H9 (cell line): Measurements from ENCODE around the gene ZNF865. TPM values are rescaled to one million over a fixed set of nuclear protein-coding genes. Genes with fewer than 3 reads are reported as not detected.
A peak's percentile ranks its signal among the peaks of the same experiment; 100 is the strongest.

Experiments used
- DNase-seq: peaks from one replicate; pipeline ENCODE4 v3.0.0-alpha.2; 2017
- H2AFZ ChIP-seq: one replicate; pipeline ENCODE4 v1.6.1; 2013; ENCODE audit warnings: mild to moderate bottlenecking, low read length, control low read depth, moderate library complexity
- H2AK5ac ChIP-seq: 2 replicates; pipeline ENCODE4 v1.6.1; 2013; ENCODE audit warnings: low read length, control low read depth, mixed read lengths; ENCODE audit not compliant: insufficient read length
- H2BK120ac ChIP-seq: one replicate; pipeline ENCODE4 v1.6.1; 2013; ENCODE audit warnings: low read depth, mild to moderate bottlenecking, low read length, control low read depth, inconsistent platforms; ENCODE audit not compliant: poor library complexity, severe bottlenecking
- H2BK12ac ChIP-seq: 2 replicates; pipeline ENCODE4 v1.6.1; 2013; ENCODE audit warnings: low read length, control low read depth, mixed read lengths, low read depth; ENCODE audit not compliant: insufficient read length
- H2BK15ac ChIP-seq: 2 replicates; pipeline ENCODE4 v1.6.1; 2013; ENCODE audit warnings: low read depth, low read length, control low read depth
- H2BK20ac ChIP-seq: one replicate; pipeline ENCODE4 v1.6.1; 2013; ENCODE audit warnings: low read depth, mild to moderate bottlenecking, low read length, control low read depth, inconsistent platforms; ENCODE audit not compliant: poor library complexity, severe bottlenecking
- H2BK5ac ChIP-seq: 2 replicates; pipeline ENCODE4 v1.6.1; 2013; ENCODE audit warnings: low read length, control low read depth, mixed read lengths; ENCODE audit not compliant: insufficient read length
- H3K14ac ChIP-seq: 2 replicates; pipeline ENCODE4 v1.6.1; 2013; ENCODE audit warnings: low read length, control low read depth; ENCODE audit not compliant: insufficient read depth
- H3K18ac ChIP-seq: 2 replicates; pipeline ENCODE4 v1.6.1; 2013; ENCODE audit warnings: low read depth, mild to moderate bottlenecking, mixed read lengths, low read length, control low read depth; ENCODE audit not compliant: insufficient read length
- H3K23ac ChIP-seq: 2 replicates; pipeline ENCODE4 v1.6.1; 2013; ENCODE audit warnings: low read length, control low read depth, mixed read lengths, low read depth; ENCODE audit not compliant: insufficient read length
- H3K23me2 ChIP-seq: 2 replicates; pipeline ENCODE4 v1.6.1; 2013; ENCODE audit warnings: low read depth, mild to moderate bottlenecking, mixed read lengths, low read length, control low read depth; ENCODE audit not compliant: insufficient read length, poor library complexity, severe bottlenecking
- H3K27ac ChIP-seq: 2 replicates; pipeline ENCODE4 v1.5.1; 2013; ENCODE audit warnings: low read length, control low read depth, mixed read lengths, low read depth; ENCODE audit not compliant: insufficient read length
- H3K27me3 ChIP-seq: 2 replicates; pipeline ENCODE4 v1.6.1; 2013; ENCODE audit warnings: low read length, control low read depth, inconsistent platforms; ENCODE audit not compliant: insufficient read depth
- H3K4ac ChIP-seq: 2 replicates; pipeline ENCODE4 v1.6.1; 2013; ENCODE audit warnings: low read depth, mild to moderate bottlenecking, control low read depth, inconsistent platforms, low read length, moderate library complexity
- H3K4me1 ChIP-seq: 2 replicates; pipeline ENCODE4 v1.6.1; 2013; ENCODE audit warnings: low read length, control low read depth, inconsistent platforms; ENCODE audit not compliant: insufficient read depth
- H3K4me2 ChIP-seq: 2 replicates; pipeline ENCODE4 v1.6.1; 2013; ENCODE audit warnings: low read length, control low read depth, mixed read lengths; ENCODE audit not compliant: insufficient read length, insufficient read depth
- H3K56ac ChIP-seq: 2 replicates; pipeline ENCODE4 v1.6.1; 2013; ENCODE audit warnings: low read depth, mild to moderate bottlenecking, mixed read lengths, low read length, control low read depth; ENCODE audit not compliant: insufficient read length
- H3K79me1 ChIP-seq: 2 replicates; pipeline ENCODE4 v1.6.1; 2013; ENCODE audit warnings: low read depth, mild to moderate bottlenecking, moderate library complexity, low read length, control low read depth, inconsistent platforms; ENCODE audit not compliant: insufficient read depth, poor library complexity, severe bottlenecking
- H3K79me2 ChIP-seq: 2 replicates; pipeline ENCODE4 v1.6.1; 2013; ENCODE audit warnings: low read length, control low read depth, inconsistent platforms; ENCODE audit not compliant: insufficient read depth
- H3K9ac ChIP-seq: 2 replicates; pipeline ENCODE4 v1.6.1; 2013; ENCODE audit warnings: low read length, control low read depth, mixed read lengths; ENCODE audit not compliant: insufficient read length; ENCODE audit errors: extremely low read depth
- H3K9me3 ChIP-seq: one replicate; pipeline ENCODE4 v1.6.1; 2013; ENCODE audit warnings: low read depth, low read length, inconsistent platforms; ENCODE audit not compliant: control insufficient read depth
- H3T11ph ChIP-seq: one replicate; pipeline ENCODE4 v1.6.1; 2013; ENCODE audit warnings: mild to moderate bottlenecking, low read length, control low read depth, inconsistent platforms
- H4K20me1 ChIP-seq: one replicate; pipeline ENCODE4 v1.6.1; 2013; ENCODE audit not compliant: control insufficient read depth, insufficient read length, insufficient read depth
- H4K5ac ChIP-seq: 2 replicates; pipeline ENCODE4 v1.6.1; 2013; ENCODE audit warnings: low read depth, mild to moderate bottlenecking, mixed read lengths, low read length, control low read depth; ENCODE audit not compliant: insufficient read length
- H4K8ac ChIP-seq: replicated peaks from 2 replicates; pipeline ENCODE4 v1.6.1; 2013; ENCODE audit warnings: low read length, control low read depth, mixed read lengths, low read depth; ENCODE audit not compliant: insufficient read length
- H4K91ac ChIP-seq: 2 replicates; pipeline ENCODE4 v1.6.1; 2013; ENCODE audit warnings: low read depth, mild to moderate bottlenecking, moderate library complexity, mixed read lengths, low read length, control low read depth; ENCODE audit not compliant: insufficient read length
- H3K27ac Mint-ChIP-seq, 3 experiments: 2 replicates in 2 of 3; 3 replicates in 1 of 3; pipeline ENCODE4 v1.8.0; 2020 to 2021; ENCODE audit warnings: mixed read lengths in 3 of 3, mild to moderate bottlenecking in 1 of 3, moderate library complexity in 1 of 3
- H3K27me3 Mint-ChIP-seq: 2 replicates; pipeline ENCODE4 v1.8.0; 2021; ENCODE audit warnings: low read depth, mild to moderate bottlenecking, moderate library complexity, mixed read lengths
- H3K36me3 Mint-ChIP-seq, 3 experiments: 2 replicates in 2 of 3; 3 replicates in 1 of 3; pipeline ENCODE4 v1.8.0; 2020 to 2021; ENCODE audit warnings: low read depth in 3 of 3, mixed read lengths in 3 of 3; ENCODE audit not compliant: insufficient read depth in 1 of 3
- H3K4me1 Mint-ChIP-seq, 2 experiments: 2 replicates each; pipeline ENCODE4 v1.8.0; 2020; ENCODE audit warnings: mixed read lengths in 2 of 2
- H3K4me3 Mint-ChIP-seq, 2 experiments: 2 replicates in 1 of 2; 3 replicates in 1 of 2; pipeline ENCODE4 v1.8.0; 2020 to 2021; ENCODE audit warnings: mild to moderate bottlenecking in 2 of 2, mixed read lengths in 2 of 2, moderate library complexity in 1 of 2
- H3K9me3 Mint-ChIP-seq, 2 experiments: 2 replicates in 1 of 2; 3 replicates in 1 of 2; pipeline ENCODE4 v1.8.0; 2020; ENCODE audit warnings: mild to moderate bottlenecking in 2 of 2, mixed read lengths in 2 of 2, moderate library complexity in 1 of 2
- CTCF ChIP-seq: fragments of 200-600 bp; sonication (generic); conservative IDR thresholded peaks from 3 replicates; pipeline ENCODE4 v1.8.0; 2021; ENCODE audit warnings: antibody characterized with exemption, mild to moderate bottlenecking
- WGBS: extraction: QIAGEN DNeasy Blood & Tissue Kit; methylation state at CpG from one replicate; pipeline ENCODE4 v1.1.7; 2013; ENCODE audit warnings: missing lambda C conversion rate, low lambda C conversion rate, mixed read lengths; ENCODE audit not compliant: insufficient read length; ENCODE audit errors: extremely low coverage; 5-methylcytosine and 5-hydroxymethylcytosine counted together
- total RNA-seq: library from RNA; stranded (reverse); gene quantifications from 2 replicates; pipeline ENCODE4 v1.2.1, GENCODE V29; 2021

ZNF865 gene
- total RNA-seq, 1 experiment from 2014 or later: 14.3 TPM

GRCh38 chr19:55623130-55623529, 17.7 kb downstream of the ZNF865 start:
- Mint-ChIP-seq H3K4me3 (peak overlapping the region in 1 of 2 experiments; percentile 89; a peak in 3 of 5 replicates), H3K27ac (no peak overlapping the region; a peak in 1 of 7 replicates), H3K9me3 (no peaks in the 10 kb centered on the region; a peak in 1 of 5 replicates), H3K27me3 (peaks cover 5% of the 10 kb centered on the region), H3K4me1 (peaks cover 8 to 14% of the 10 kb centered on the region in 2 experiments), H3K36me3 (peaks cover 12 to 25% (median 23%) of the 10 kb centered on the region in 3 experiments; a peak in 6 of 7 replicates)
- Histone ChIP-seq H3K4me2 (no peak overlapping the region), H2BK12ac (no peak overlapping the region), H3K23ac (no peak overlapping the region), H4K20me1 (no peaks in the 10 kb centered on the region), H4K8ac (no peak overlapping the region), H2BK120ac (no peak overlapping the region), H3K27me3 (no peaks in the 10 kb centered on the region), H3K18ac (no peak overlapping the region), H3K9ac (no peak overlapping the region), H3K14ac (no peak overlapping the region), H2AFZ (no peak overlapping the region), H3K56ac (no peak overlapping the region), H3K27ac (no peak overlapping the region), H2BK20ac (no peak overlapping the region), H4K5ac (no peak overlapping the region), H2BK15ac (no peak overlapping the region), H3K9me3 (no peaks in the 10 kb centered on the region), H3T11ph (no peak overlapping the region), H3K79me2 (no peaks in the 10 kb centered on the region), H3K79me1 (no peaks in the 10 kb centered on the region), H4K91ac (no peak overlapping the region), H2BK5ac (no peak overlapping the region), H3K23me2 (no peaks in the 10 kb centered on the region), H3K4ac (no peak overlapping the region), H3K4me1 (no peaks in the 10 kb centered on the region), H2AK5ac (no peak overlapping the region)
- WGBS: no CpG with 5 or more reads among the region's 7 CpGs
- DNase-seq: no peak
- TF ChIP-seq CTCF: no peak
